ENCODE data around the gene SORBS1.

- TF ChIP-seq CTCF (IDR thresholded peaks at IDR 0.05; ENCODE audit: poor library complexity) (no peak), EZH2 (IDR thresholded peaks at IDR 0.05; ENCODE audit: borderline replicate concordance) (no peak)
Observed at GRCh38 chr10:95426482-95426881, 134.7 kb downstream of the SORBS1 start.

Measured in hepatocyte (in vitro differentiated cells).